ENCODE data around the gene KCNJ12.

The KCNJ12 gene

DNA sequence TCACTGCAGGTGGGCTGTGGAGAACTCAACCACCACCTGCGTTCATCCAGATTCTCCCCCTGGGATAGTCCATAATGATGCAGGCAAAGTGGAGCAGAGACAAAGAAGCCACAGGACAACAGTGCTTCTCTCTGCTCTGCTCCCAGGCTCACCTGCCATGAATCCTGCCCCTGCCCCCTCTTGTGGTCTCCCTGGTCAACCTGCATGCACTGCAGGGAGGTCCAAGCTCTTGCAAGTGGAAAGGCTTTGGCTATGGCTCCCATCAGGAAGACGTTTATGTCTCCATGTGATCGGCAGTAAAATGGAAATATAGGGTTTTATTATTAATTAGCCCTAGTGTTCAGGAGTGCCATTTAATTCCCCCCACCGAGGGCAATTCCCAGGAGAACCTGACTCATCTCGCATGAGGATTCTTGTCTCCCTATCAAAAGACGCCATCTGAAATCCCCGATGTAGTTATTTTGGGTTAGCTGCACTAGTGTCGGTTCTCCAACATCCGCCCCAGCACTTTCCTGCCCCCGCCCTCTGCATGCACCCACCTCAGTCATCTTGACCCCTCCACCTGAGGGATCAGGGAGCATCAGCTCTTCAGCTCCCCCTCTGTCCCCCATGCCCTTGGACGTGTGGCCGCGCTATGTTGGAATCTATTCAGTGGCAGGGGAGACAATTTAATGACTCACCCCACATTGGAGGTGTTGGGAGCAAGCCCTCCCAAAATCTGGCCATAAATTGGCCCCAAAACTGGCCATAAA lies 91.8 kb downstream of the KCNJ12 start:
- H3K27ac ChIP-seq, result no peak overlapping the region
- TF ChIP-seq, protein P1, sequence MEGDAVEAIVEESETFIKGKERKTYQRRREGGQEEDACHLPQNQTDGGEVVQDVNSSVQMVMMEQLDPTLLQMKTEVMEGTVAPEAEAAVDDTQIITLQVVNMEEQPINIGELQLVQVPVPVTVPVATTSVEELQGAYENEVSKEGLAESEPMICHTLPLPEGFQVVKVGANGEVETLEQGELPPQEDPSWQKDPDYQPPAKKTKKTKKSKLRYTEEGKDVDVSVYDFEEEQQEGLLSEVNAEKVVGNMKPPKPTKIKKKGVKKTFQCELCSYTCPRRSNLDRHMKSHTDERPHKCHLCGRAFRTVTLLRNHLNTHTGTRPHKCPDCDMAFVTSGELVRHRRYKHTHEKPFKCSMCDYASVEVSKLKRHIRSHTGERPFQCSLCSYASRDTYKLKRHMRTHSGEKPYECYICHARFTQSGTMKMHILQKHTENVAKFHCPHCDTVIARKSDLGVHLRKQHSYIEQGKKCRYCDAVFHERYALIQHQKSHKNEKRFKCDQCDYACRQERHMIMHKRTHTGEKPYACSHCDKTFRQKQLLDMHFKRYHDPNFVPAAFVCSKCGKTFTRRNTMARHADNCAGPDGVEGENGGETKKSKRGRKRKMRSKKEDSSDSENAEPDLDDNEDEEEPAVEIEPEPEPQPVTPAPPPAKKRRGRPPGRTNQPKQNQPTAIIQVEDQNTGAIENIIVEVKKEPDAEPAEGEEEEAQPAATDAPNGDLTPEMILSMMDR (conservative IDR thresholded peaks at IDR 0.05), result no peak

Measured in VCaP (cell line).